GM18519 (cell line): ENCODE measurements around the gene YPEL4.
"Not testable (repeated sequence)": the region's sequence is repeated elsewhere in the genome, so short reads cannot be mapped to it uniquely, and the experiment has no call there.

ENCODE experiments used
- ATAC-seq: cut with Tn5 transposase; IDR thresholded peaks from one replicate; pipeline ENCODE4 v1.9.1; 2021; ENCODE audit warnings: mild to moderate bottlenecking, moderate library complexity; ENCODE audit not compliant: unreplicated experiment, low FRiP score

The YPEL4 gene

GRCh38 chr11:57649826-57650738, at the start of gene YPEL4:
Gene YPEL4 (minus strand): TSS chr11:57649912. CDS start chr11:57647107, 2,805 bp downstream.
- no peak for ATAC-seq

DNA sequence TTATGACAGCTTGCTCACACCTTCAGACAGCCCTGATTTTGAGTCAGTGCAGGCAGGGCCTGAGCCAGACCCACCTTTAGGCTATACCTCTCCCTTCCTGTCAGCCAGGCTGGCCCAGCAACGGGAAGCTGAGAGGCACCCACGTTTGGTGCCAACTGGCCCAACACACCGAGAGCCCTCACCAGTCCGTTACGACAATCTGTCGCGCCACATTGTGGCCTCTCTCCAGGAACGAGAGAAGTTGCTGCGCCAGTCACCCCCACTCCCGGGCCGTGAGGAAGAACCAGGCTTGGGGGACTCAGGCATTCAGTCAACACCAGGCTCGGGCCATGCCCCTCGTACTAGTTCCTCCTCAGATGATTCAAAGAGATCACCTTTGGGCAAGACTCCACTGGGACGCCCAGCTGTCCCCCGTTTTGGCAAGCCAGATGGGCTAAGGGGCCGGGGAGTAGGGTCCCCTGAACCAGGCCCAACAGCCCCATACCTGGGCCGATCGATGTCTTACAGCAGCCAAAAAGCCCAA, 49.2 kb upstream of the YPEL4 start:
- ATAC-seq = no peak

DNA sequence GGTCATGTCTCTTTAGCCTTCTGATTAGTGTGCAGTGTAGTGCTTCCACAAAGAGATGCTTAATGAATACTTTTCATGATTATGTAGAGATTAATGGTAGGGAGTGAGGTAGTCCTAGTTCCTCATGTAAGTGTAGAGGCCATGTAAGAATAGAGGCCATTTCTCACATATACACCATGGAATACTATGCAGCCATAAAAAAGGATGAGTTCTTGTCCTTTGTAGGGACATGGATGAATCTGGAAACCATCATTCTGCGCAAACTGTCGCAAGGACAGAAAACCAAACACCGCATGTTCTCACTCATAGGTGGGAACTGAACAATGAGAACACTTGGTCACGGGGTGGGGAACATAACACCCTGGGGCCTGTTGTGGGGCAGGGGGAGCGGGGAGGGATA, 40.8 kb upstream of the YPEL4 start:
- ATAC-seq = not testable (repeated sequence)

GRCh38 chr11:57681168-57681567, 31.5 kb upstream of the YPEL4 start:
- ATAC-seq = no peak

DNA sequence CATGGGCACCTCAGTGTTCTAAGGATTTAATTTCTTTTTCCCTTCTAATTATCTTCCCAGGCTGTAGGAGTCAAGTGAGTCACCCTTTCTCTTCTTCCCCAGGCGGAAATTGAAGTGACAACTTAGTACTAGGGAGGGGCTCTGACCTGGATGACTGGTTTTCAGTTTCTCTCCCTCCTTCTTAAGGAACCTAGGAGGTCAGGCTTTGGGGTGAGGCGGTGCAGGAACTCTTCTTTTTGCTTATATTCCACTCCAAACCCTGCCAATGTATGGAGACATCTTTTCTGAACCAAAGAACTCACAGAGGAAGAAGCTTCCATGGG, 30.8 kb upstream of the YPEL4 start:
- ATAC-seq = no peak

GRCh38 chr11:57679396-57679795, 29.7 kb upstream of the YPEL4 start:
- ATAC-seq = no peak

DNA sequence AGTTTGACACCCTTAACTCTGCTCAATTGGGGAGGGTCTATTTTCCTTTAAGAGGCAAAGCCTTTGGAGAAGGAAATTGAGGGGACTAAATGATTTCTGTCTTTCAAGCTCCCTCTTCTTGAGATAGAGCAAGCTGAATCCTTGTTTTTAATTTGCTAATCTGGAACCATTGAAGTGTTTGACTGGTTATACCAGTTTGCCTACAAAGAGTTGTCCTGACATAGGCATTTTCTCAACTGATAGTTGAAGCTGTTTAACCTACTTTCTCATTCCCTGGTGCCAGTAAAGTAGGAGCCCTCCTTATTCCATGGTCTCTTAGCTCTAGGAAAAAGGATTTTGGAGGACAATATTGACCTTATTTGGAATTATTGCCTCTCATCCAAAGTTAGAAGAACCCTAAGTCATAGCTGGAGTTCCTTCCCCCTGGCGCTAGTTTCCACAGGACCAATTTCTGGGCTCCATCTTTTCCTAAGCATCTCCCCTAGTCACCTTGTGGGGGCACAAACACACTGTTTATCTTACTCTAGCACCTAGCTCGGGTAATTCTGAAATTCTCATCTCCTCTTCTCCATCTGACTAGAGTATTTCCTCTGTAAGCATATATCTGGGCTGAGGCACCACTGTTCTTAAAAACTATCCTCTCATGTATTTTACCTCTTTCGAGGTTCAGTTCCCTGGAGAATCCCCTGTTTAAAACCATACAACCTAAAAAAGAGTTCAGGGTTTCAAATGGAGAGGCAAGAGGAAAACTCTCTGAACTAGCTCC, 25.6 kb upstream of the YPEL4 start:
- no peak for ATAC-seq

GRCh38 chr11:57674251-57674650, 24.5 kb upstream of the YPEL4 start:
- ATAC-seq = no peak

DNA sequence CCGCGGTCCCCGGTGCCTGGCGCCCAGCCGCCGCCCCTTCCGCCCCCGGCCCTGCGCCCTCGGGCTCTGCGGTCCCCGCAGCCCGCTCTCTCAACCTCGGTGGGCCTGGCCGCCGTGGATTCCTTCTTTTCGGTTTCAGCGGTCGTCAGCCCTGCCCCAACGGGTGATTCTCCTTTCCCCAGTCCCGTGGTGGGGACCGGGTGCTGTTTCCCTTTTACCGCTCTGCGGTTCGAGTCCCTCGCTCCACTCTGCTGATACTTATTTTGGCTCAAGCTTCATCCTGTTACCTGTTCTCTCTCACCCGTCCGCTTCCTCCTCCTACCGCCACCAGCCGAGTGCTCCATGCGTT, 18.7 kb upstream of the YPEL4 start:
- no peak for ATAC-seq

- peak; percentile 86 for ATAC-seq
These were observed 18.2 kb upstream of the YPEL4 start, which contains the start of gene ZDHHC5 for GRCh38 chr11:57667736-57668433. Gene ZDHHC5 (plus strand): TSS chr11:57668114. CDS start chr11:57673091, 4,977 bp downstream.

GRCh38 chr11:57667117-57667735, 17.5 kb upstream of the YPEL4 start:
- ATAC-seq = peak; percentile 45

GRCh38 chr11:57663975-57664374, 14.3 kb upstream of the YPEL4 start:
- ATAC-seq = no peak

- no peak for ATAC-seq
These were observed 13.2 kb upstream of the YPEL4 start for GRCh38 chr11:57662893-57663292.

DNA sequence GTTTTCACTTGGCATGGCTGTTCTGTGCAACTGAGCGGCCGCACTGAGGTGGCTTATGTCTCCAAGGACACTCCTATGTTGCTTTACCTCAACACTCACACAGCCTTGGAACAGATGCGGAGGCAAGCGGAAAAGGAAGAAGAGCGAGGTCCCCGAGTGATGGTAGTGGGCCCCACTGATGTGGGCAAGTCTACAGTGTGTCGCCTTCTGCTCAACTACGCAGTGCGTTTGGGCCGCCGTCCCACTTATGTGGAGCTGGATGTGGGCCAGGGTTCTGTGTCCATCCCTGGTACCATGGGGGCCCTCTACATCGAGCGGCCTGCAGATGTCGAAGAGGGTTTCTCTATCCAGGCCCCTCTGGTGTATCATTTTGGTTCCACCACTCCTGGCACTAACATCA, 10.0 kb upstream of the YPEL4 start:
- ATAC-seq = no peak

- ATAC-seq = no peak
These were observed 8.3 kb upstream of the YPEL4 start for GRCh38 chr11:57658023-57658361.

- peak; percentile 99 for ATAC-seq
These were observed 7.7 kb upstream of the YPEL4 start, which contains the start of gene CLP1 for GRCh38 chr11:57657194-57658022. Gene CLP1 (plus strand): TSS chr11:57657762. CDS start chr11:57659477, 1,715 bp downstream.

GRCh38 chr11:57656885-57657193, 7.1 kb upstream of the YPEL4 start:
- ATAC-seq = no peak

DNA sequence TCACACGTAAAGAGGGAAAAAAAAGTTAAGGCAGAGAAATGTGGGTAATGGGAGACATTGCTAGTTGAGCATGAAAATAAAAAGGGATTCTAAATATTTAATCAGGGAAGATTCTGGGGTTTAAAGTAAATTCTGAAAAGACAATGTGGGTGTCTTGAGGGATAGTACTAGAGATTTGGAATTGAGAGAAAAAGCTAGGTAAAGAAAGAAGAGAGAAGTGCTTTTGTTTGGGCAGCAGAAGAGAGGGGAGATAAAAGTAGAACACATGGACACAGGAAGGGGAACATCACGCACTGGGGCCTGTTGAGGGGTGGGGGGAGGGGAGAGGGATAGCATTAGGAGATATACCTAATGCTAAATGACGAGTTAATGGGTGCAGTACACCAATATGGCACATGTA, 3.5 kb upstream of the YPEL4 start:
- ATAC-seq = no peak

DNA sequence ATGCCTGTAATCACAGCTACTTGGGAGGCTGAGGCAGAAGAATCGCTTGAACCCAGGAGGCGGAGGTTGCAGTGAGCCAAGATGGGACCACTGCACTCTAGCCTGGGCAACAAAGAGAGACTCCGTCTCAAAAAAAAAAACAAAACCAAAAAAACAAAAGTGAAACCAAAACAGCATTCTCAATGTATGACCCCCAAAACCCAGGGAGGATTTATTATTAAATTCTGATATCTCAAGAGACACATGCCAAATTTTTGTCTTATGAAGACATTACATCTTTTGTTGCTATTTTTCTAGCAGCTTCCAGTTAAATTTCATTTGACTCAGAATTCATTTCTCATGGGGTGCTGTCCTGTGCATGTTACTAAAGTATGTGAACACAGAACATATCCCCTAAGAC, 3.0 kb upstream of the YPEL4 start:
- ATAC-seq = no peak

GRCh38 chr11:57652230-57652629, 2.5 kb upstream of the YPEL4 start:
- not testable (repeated sequence) for ATAC-seq
